ENCODE results near the gene ATXN10. TPM values are rescaled to one million over a fixed set of nuclear protein-coding genes. Genes with fewer than 3 reads are reported as not detected.

ATXN10 gene
- total and polyA plus RNA-seq, 2 of the 8 experiments (the other 6 are each of a cell fraction or from before 2014, with no cell fraction given), result 134 to 210 TPM

DNA sequence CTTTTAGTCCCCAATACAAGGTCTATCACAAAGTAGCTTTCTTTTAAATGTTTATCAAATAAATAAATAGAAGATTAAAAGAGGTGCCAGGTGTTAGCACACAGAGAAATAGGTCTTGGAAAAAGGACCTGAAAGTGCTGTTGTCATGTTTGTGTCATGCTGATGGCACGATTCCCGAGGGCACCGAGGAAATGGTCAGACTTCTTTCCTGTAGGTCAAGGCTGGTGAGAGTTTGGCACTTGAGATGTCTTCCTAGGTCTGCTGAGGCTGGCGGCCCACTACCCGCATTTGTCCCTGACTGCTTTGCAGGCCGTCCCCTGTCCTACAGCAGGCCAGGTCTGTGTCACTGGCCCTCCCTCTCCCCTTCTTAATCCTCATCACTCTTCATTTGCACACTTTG lies 112.1 kb downstream of the ATXN10 start:
- H3K14ac ChIP-seq (ENCODE audit: insufficient read length), result no peak overlapping the region
- no peaks in the 10 kb centered on the region for H3K23me2 ChIP-seq (ENCODE audit: low read depth, low read length)
- H3K36me3 ChIP-seq (ENCODE audit: control insufficient read depth in 2 of 4, insufficient read depth in 4 of 4, low read length in 3 of 4), result no peaks in the 10 kb centered on the region
- no peak for DNase-seq (ENCODE audit: low read depth in 1 of 2, low spot score in 2 of 2)
- ChIA-PET POLR2A (ENCODE audit: partially characterized antibody) (no interaction called here), CTCF (ENCODE audit: partially characterized antibody) (interaction anchor here (1.3 to 1.6 kb wide), 2 partner anchors 48 to 206 kb away, joined by 4 to 5 read pairs; no protein-coding TSS in a partner anchor)
- H3K4me2 ChIP-seq (ENCODE audit: insufficient read depth in 1 of 2, low read depth in 2 of 2, low read length in 2 of 2), result no peak overlapping the region
- H2AK5ac ChIP-seq (ENCODE audit: low read depth, low read length), result no peak overlapping the region
- no peak overlapping the region for H2BK20ac ChIP-seq (ENCODE audit: low read length)
- no peak overlapping the region for H2AFZ ChIP-seq (ENCODE audit: low read length)
- H4K8ac ChIP-seq (ENCODE audit: extremely low read depth, insufficient read depth, low read length), result no peak overlapping the region
- H3K27me3 ChIP-seq (replicated peaks in 1 of 4; ENCODE audit: control insufficient read depth in 3 of 4, extremely low read depth in 1 of 4, insufficient read depth in 3 of 4, low read length in 3 of 4), result no peaks in the 10 kb centered on the region
- H3K56ac ChIP-seq (replicated peaks; ENCODE audit: insufficient read length, low read depth, low read length), result no peak overlapping the region
- H4K5ac ChIP-seq (ENCODE audit: insufficient read length, low read depth, low read length), result no peak overlapping the region
- no peak overlapping the region for H3K27ac ChIP-seq (ENCODE audit: low read depth, low read length)
- H3K9ac ChIP-seq (replicated peaks in 1 of 4; ENCODE audit: extremely low read depth in 1 of 4, low read depth in 3 of 4, low read length in 3 of 4), result no peak overlapping the region
- FAIRE-seq, result no peak
- H3K4ac ChIP-seq (replicated peaks; ENCODE audit: insufficient read length, low read depth, low read length), result no peak overlapping the region
- no peak overlapping the region for H3K23ac ChIP-seq (ENCODE audit: insufficient read length)
- peaks cover 0 to 5% (median 3%) of the 10 kb centered on the region in 4 experiments; a peak in 4 of 7 replicates for H3K4me1 ChIP-seq (replicated peaks in 1 of 4; ENCODE audit: control insufficient read depth in 3 of 4, insufficient read depth in 4 of 4, low read length in 3 of 4)
- no peak overlapping the region for H3K18ac ChIP-seq (ENCODE audit: extremely low read depth, low read length)
- 93% methylated on average over 6 of the region's 6 CpGs; no CpG with 5 or more reads in 1 of the 2 experiments for WGBS, 2 experiments (ENCODE audit: extremely low coverage in 1 of 2, insufficient coverage in 1 of 2, insufficient read length in 1 of 2, insufficient replicate concordance in 2 of 2, low coverage in 1 of 2, low lambda C conversion rate in 2 of 2, missing lambda C conversion rate in 1 of 2)
- TF ChIP-seq PHF8 (conservative IDR thresholded peaks at IDR 0.05; ENCODE audit: low read depth, low read length), result no peak
- no peak for TF ChIP-seq TAF1 (IDR thresholded peaks at IDR 0.05; ENCODE audit: low read depth, low read length)
- no peak for TF ChIP-seq HDAC2 (IDR thresholded peaks at IDR 0.05; ENCODE audit: borderline replicate concordance in 1 of 2, low read depth in 2 of 2, low read length in 2 of 2)
- TF ChIP-seq RNF2 (IDR thresholded peaks at IDR 0.05; ENCODE audit: borderline replicate concordance, low read depth, low read length, missing control alignments, poor library complexity, severe bottlenecking), result no peak
- no peak for TF ChIP-seq CTBP2 (IDR thresholded peaks at IDR 0.05; ENCODE audit: borderline replicate concordance, insufficient read depth, insufficient read length, low read length)
- no peak for TF ChIP-seq GTF2F1 (IDR thresholded peaks at IDR 0.05; ENCODE audit: borderline replicate concordance, low read depth, low read length)
- no peak for TF ChIP-seq FOSL1 (IDR thresholded peaks at IDR 0.05; ENCODE audit: insufficient read depth, low read depth, low read length)
- TF ChIP-seq CHD1 (IDR thresholded peaks at IDR 0.05; ENCODE audit: low read depth, low read length), result no peak
- no peak for TF ChIP-seq CBX5 (IDR thresholded peaks at IDR 0.05; ENCODE audit: low read depth, low read length)
- no peak for TF ChIP-seq MAFK (IDR thresholded peaks at IDR 0.05; ENCODE audit: low read depth, low read length)
- TF ChIP-seq RAD21 (IDR thresholded peaks at IDR 0.05 in 1 of 2, conservative IDR thresholded peaks at IDR 0.05 in 1 of 2; ENCODE audit: low read depth in 2 of 2, low read length in 2 of 2), result no peak
- no peak overlapping the region for H3K4me3 ChIP-seq (ENCODE audit: extremely low read depth in 1 of 4, insufficient read depth in 2 of 4, low read depth in 3 of 4, low read length in 4 of 4)
- H2BK5ac ChIP-seq (ENCODE audit: low read depth, low read length), result no peak overlapping the region
- H4K20me1 ChIP-seq (replicated peaks in 1 of 2; ENCODE audit: control insufficient read depth in 1 of 2, insufficient read depth in 2 of 2, low read length in 2 of 2), result peaks cover 2 to 10% of the 10 kb centered on the region in 2 experiments
- H2BK120ac ChIP-seq (replicated peaks; ENCODE audit: low read depth, low read length), result no peak overlapping the region
- no peak overlapping the region for H2BK12ac ChIP-seq (ENCODE audit: low read depth, low read length)
- no peak overlapping the region for H2BK15ac ChIP-seq (ENCODE audit: low read length)
- peaks cover 3% of the 10 kb centered on the region; the same call in 1 of the 2 replicates for H3K79me1 ChIP-seq (ENCODE audit: low read depth, low read length)
- H4K91ac ChIP-seq (replicated peaks; ENCODE audit: insufficient read length, low read length), result no peak overlapping the region
- peaks cover 0 to 8% of the 10 kb centered on the region in 2 experiments; a peak in 1 of 4 replicates for H3K79me2 ChIP-seq (ENCODE audit: control insufficient read depth in 1 of 2, insufficient read depth in 2 of 2, low read length in 2 of 2)
- no peaks in the 10 kb centered on the region for H3K9me3 ChIP-seq (ENCODE audit: insufficient read depth in 2 of 2, low read depth in 1 of 2, low read length in 1 of 2)

Data from H1 (cell line).